ENCODE data around the gene CD99L2. TPM values are rescaled to one million over a fixed set of nuclear protein-coding genes. Genes with fewer than 3 reads are reported as not detected.

CD99L2 gene
- total RNA-seq, 2 donors from 2014 or later, result 32.6 to 53.3 TPM

DNA sequence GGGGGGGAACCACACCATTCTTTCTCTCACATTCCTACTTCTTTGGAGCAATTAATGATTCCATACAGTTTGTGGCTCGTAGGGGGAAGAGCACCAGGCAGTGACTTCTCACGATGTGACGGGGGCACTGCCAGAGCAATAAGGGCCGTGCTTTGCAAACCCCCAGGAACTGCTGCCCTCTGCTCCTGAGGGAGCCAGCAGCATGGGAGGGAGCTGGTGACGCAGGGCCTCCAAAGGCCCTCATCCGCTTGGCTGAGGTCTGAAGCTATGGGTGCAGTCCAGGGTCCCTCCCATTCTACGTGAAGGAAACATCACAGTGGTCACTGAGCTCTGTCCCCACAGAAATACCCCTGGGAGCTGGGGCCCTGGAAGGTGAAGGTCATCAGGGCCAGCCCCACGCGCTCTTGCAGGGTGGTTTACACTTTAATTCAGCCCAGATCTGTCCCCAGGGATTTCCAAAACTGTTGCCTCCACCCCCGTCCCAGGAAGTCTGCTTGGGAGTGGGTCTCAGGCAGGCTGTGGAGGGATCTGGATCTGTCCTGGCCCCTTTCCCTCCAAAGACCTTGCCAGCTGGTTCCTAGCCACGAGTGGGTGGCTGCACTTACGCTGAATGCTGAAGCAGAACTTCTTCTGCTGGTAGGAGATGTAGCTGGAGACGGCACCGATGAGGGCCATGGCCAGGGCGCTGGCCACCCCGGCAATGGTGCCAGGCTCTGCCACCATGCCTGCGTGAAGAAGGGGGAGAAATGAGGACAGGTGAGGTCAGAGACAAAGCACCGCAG lies 122.7 kb downstream of the CD99L2 start:
- Histone ChIP-seq H3K27ac (no peak overlapping the region), H3K27me3 (replicated peaks; ENCODE audit: insufficient read depth) (no peaks in the 10 kb centered on the region), H3K4me3 (no peak overlapping the region), H3K4me1 (replicated peaks) (no peaks in the 10 kb centered on the region), H3K9me3 (no peaks in the 10 kb centered on the region), H3K36me3 (no peaks in the 10 kb centered on the region)
- TF ChIP-seq POLR2A (IDR thresholded peaks at IDR 0.05) (no peak), POLR2AphosphoS5 (IDR thresholded peaks at IDR 0.05) (no peak)
- TF ChIP-seq, protein P1, sequence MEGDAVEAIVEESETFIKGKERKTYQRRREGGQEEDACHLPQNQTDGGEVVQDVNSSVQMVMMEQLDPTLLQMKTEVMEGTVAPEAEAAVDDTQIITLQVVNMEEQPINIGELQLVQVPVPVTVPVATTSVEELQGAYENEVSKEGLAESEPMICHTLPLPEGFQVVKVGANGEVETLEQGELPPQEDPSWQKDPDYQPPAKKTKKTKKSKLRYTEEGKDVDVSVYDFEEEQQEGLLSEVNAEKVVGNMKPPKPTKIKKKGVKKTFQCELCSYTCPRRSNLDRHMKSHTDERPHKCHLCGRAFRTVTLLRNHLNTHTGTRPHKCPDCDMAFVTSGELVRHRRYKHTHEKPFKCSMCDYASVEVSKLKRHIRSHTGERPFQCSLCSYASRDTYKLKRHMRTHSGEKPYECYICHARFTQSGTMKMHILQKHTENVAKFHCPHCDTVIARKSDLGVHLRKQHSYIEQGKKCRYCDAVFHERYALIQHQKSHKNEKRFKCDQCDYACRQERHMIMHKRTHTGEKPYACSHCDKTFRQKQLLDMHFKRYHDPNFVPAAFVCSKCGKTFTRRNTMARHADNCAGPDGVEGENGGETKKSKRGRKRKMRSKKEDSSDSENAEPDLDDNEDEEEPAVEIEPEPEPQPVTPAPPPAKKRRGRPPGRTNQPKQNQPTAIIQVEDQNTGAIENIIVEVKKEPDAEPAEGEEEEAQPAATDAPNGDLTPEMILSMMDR (IDR thresholded peaks at IDR 0.05), result no peak
- 89% methylated on average over 15 of the region's 18 CpGs for WGBS
- DNase-seq (ENCODE audit: low spot score), result no peak
- intact Hi-C loops (cut with DNase I), result no loop called here

- no peak for DNase-seq (ENCODE audit: low spot score)
- intact Hi-C loops (cut with DNase I), result no loop called here
- H3K36me3 ChIP-seq, result no peaks in the 10 kb centered on the region
- H3K4me3 ChIP-seq, result no peak overlapping the region
- H3K27me3 ChIP-seq (replicated peaks; ENCODE audit: insufficient read depth), result no peaks in the 10 kb centered on the region
- no peak overlapping the region for H3K27ac ChIP-seq
- H3K4me1 ChIP-seq (replicated peaks), result no peaks in the 10 kb centered on the region
- no peak for TF ChIP-seq POLR2AphosphoS5 (IDR thresholded peaks at IDR 0.05)
- no peak for TF ChIP-seq POLR2A (IDR thresholded peaks at IDR 0.05)
- TF ChIP-seq, protein P1 (IDR thresholded peaks at IDR 0.05), result no peak
- WGBS, result 85% methylated on average over 14 of the region's 14 CpGs
- H3K9me3 ChIP-seq, result no peaks in the 10 kb centered on the region
These were observed 123.5 kb downstream of the CD99L2 start for GRCh38 chrX:150774798-150775568.

GRCh38 chrX:150773634-150774033 lies 124.8 kb downstream of the CD99L2 start:
- no peaks in the 10 kb centered on the region for H3K27me3 ChIP-seq (replicated peaks; ENCODE audit: insufficient read depth)
- TF ChIP-seq POLR2A (IDR thresholded peaks at IDR 0.05) (no peak), POLR2AphosphoS5 (IDR thresholded peaks at IDR 0.05) (no peak)
- TF ChIP-seq, protein P1 (IDR thresholded peaks at IDR 0.05), result no peak
- H3K4me1 ChIP-seq (replicated peaks), result no peaks in the 10 kb centered on the region
- WGBS, result 43% methylated on average over 4 of the region's 4 CpGs
- H3K27ac ChIP-seq, result no peak overlapping the region
- H3K4me3 ChIP-seq, result no peak overlapping the region
- DNase-seq (ENCODE audit: low spot score), result no peak
- intact Hi-C loops (cut with DNase I), result loop anchor here (2.0 kb wide), 1 partner anchor 309 kb away; no protein-coding TSS in a partner anchor
- no peaks in the 10 kb centered on the region for H3K9me3 ChIP-seq
- H3K36me3 ChIP-seq, result no peaks in the 10 kb centered on the region

DNA sequence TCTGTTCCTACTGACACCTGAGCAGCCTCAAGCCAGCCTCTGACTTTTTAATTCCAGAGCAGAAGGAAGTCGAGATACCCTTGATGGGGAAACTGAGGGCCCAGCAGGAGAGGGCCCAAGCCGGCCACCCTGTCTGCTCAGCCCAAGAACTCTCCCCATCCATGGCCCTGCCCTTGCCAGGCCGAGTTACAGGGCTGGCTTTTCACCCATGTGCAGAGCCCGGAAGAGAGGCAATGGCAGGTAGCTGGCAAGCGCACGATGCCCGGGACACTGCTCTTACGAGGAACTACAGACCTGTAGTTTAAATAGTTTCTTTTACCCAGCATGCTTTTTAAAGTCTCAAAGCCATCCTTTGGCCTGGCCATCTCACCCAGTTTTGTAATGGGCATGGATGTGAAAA lies 125.4 kb downstream of the CD99L2 start:
- H3K27me3 ChIP-seq (replicated peaks; ENCODE audit: insufficient read depth), result no peaks in the 10 kb centered on the region
- WGBS, result 98% methylated on average over 6 of the region's 8 CpGs
- no peak for DNase-seq (ENCODE audit: low spot score)
- no peak for TF ChIP-seq POLR2AphosphoS5 (IDR thresholded peaks at IDR 0.05)
- TF ChIP-seq, protein P1 (IDR thresholded peaks at IDR 0.05), result no peak
- no peak for TF ChIP-seq POLR2A (IDR thresholded peaks at IDR 0.05)
- no peaks in the 10 kb centered on the region for H3K4me1 ChIP-seq (replicated peaks)
- no peaks in the 10 kb centered on the region for H3K9me3 ChIP-seq
- intact Hi-C loops (cut with DNase I), result loop anchor here (2.0 kb wide), 1 partner anchor 310 kb away; no protein-coding TSS in a partner anchor
- no peak overlapping the region for H3K27ac ChIP-seq
- H3K36me3 ChIP-seq, result no peaks in the 10 kb centered on the region
- H3K4me3 ChIP-seq, result no peak overlapping the region
